HG03175 (cell line): ENCODE data around the gene SYNE4.
"Not testable (repeated sequence)": the region's sequence is repeated elsewhere in the genome, so short reads cannot be mapped to it uniquely, and the experiment has no call there.

ENCODE experiments used
- ATAC-seq: cut with Tn5 transposase; IDR thresholded peaks from one replicate; pipeline ENCODE4 v1.9.1; 2021; ENCODE audit warnings: mild to moderate bottlenecking, moderate library complexity; ENCODE audit not compliant: unreplicated experiment

Gene SYNE4

GRCh38 chr19:35990771-35991730, 17.6 kb downstream of the SYNE4 start:
- no peak for ATAC-seq

- no peak for ATAC-seq
Observed at GRCh38 chr19:35990156-35990555, 18.5 kb downstream of the SYNE4 start.

- ATAC-seq = no peak
Observed at GRCh38 chr19:35988824-35989223, 19.8 kb downstream of the SYNE4 start.

- ATAC-seq = no peak
Observed at GRCh38 chr19:35987571-35987896, 21.1 kb downstream of the SYNE4 start.

- ATAC-seq = no peak
Observed at GRCh38 chr19:35986664-35987570, 21.7 kb downstream of the SYNE4 start.

- no peak for ATAC-seq
Observed at GRCh38 chr19:35986111-35986510, 22.5 kb downstream of the SYNE4 start.

GRCh38 chr19:35983177-35983576, 25.4 kb downstream of the SYNE4 start:
- ATAC-seq = no peak

- not testable (repeated sequence) for ATAC-seq
Observed at GRCh38 chr19:35980997-35981396, 27.6 kb downstream of the SYNE4 start.

GRCh38 chr19:35978832-35979365, 29.7 kb downstream of the SYNE4 start:
- ATAC-seq = no peak

- no peak for ATAC-seq
Observed at GRCh38 chr19:35978271-35978670, 30.3 kb downstream of the SYNE4 start.

- no peak for ATAC-seq
Observed at GRCh38 chr19:35977446-35978222, 31.0 kb downstream of the SYNE4 start.

GRCh38 chr19:35975608-35976214, 32.9 kb downstream of the SYNE4 start:
- ATAC-seq = no peak

- no peak for ATAC-seq
Observed at GRCh38 chr19:35973487-35973886, 35.1 kb downstream of the SYNE4 start.

GRCh38 chr19:35966771-35967170, 41.8 kb downstream of the SYNE4 start:
- ATAC-seq = no peak

GRCh38 chr19:35963514-35963913, 45.1 kb downstream of the SYNE4 start:
- ATAC-seq = no peak

GRCh38 chr19:35960432-35960972, 48.1 kb downstream of the SYNE4 start:
- ATAC-seq = no peak

GRCh38 chr19:35959968-35960320, 48.7 kb downstream of the SYNE4 start:
- ATAC-seq = no peak

GRCh38 chr19:35959040-35959967, 49.3 kb downstream of the SYNE4 start:
- no peak for ATAC-seq

GRCh38 chr19:35958660-35959039, 50.0 kb downstream of the SYNE4 start:
- no peak for ATAC-seq
